HT1080 (cell line): ENCODE data around the gene PIP5KL1. TPM values are rescaled to one million over a fixed set of nuclear protein-coding genes. Genes with fewer than 3 reads are reported as not detected.

Experiments used
- DNase-seq: peaks from one replicate; pipeline ENCODE4 v3.0.0-alpha.2; 2015; ENCODE audit warnings: low read depth
- total RNA-seq: library from RNA; depleted of rRNA; stranded (reverse); fragments of >200 nt; shearing (Covaris generic); gene quantifications from 2 replicates; pipeline ENCODE4 v1.2.3, GENCODE V29; 2014

The PIP5KL1 gene
- total RNA-seq, 1 experiment from 2014 or later, result 0.98 TPM

DNA sequence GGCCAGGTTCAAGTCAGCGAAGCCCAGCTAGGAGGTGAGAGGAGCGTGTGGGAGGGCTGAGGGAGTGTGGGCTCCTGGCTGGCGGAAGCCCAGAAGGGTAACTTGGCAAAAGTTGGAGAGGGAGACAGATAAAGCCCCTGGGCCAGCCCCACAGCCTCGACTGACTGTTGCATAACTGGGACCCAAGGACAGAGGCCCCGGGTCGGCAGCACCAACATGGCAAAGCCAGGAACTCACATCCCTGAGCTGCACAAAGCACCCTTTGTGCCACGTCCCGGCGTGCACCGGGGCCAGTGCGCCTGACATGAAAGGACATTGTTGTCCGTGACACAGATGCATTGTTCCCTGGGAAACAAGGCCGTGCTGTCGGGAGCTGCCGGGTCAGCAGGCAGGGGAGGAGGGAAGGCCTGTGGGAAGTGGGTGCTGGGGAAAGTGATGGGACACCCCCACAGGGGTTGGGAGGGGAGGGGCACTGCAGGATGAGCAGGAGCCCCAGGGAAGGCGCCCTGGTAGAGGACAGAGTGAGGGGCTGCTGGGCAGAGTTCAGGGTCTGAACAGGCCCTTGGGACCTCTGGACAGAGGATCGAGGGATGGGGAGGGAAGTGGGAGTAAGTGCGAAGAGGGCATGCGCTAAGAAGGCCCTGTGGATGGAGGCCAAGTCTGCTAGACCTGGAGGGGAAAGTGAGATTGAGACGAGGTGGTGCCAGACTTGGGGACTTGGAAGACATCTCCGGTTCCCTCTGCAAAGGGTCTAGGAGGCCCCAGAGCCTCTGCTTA lies 20.1 kb upstream of the PIP5KL1 start:
- DNase-seq, result no peak

DNA sequence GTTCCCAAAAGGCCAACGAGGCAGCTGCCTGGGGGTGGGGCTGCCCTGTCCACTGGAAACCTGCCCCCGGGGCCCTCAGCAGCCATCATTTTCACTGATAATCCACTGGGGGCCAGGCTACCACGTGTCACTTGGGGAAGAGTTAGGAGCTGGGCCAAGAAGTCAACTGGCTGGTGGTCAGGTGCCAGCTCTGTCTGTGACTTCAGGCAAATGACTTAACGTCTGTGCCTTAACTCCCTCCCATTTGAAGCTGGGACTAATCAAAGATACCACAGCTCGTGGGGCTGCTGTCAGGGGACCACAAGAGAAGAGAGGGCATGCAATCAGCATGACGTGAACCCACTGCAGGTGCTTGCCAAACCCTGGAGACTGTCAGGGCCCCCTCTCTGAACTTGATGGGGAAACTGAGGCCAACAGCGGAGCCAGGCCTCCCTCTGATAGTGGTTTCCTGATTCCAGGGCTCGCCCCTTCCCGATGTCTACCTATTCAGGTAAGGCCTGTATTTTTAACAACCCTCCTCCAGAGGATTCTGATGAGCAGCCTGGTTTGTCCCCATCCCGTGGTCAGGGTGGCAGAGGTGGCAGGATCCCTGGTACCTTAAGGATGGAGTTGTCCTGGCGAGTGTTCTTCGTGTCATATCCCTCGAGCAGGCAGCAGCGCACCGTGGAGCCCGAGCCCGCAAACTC lies 19.4 kb upstream of the PIP5KL1 start:
- no peak for DNase-seq

GRCh38 chr9:127947841-127948710 lies 17.5 kb upstream of the PIP5KL1 start:
- DNase-seq, result no peak

DNA sequence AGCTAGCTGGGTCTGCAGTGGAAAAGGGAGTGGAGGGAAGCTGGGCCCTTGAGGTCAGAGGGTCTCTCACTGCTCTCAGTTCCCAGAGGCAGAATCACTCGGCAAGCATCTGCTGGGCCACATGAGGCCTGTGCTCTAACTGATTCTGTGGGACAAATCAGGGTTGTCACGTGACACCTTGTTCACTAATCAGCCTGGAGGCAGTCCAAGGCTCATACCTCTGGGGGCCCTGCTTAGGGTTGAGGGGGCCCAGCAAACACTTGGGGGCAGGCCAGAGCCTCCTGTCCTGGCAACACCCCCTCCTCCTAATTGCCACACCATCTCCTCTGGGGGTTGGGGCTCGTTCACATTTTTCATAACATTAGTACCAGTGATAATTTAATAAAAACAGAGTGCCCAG lies 16.2 kb upstream of the PIP5KL1 start:
- no peak for DNase-seq

- no peak for DNase-seq
These were observed 15.4 kb upstream of the PIP5KL1 start for GRCh38 chr9:127945942-127946341.

- no peak for DNase-seq
These were observed 14.8 kb upstream of the PIP5KL1 start for GRCh38 chr9:127945338-127945737.

GRCh38 chr9:127944586-127945218 lies 14.1 kb upstream of the PIP5KL1 start:
- DNase-seq, result no peak

GRCh38 chr9:127943731-127944144 lies 13.2 kb upstream of the PIP5KL1 start:
- DNase-seq, result peak; percentile 64

DNA sequence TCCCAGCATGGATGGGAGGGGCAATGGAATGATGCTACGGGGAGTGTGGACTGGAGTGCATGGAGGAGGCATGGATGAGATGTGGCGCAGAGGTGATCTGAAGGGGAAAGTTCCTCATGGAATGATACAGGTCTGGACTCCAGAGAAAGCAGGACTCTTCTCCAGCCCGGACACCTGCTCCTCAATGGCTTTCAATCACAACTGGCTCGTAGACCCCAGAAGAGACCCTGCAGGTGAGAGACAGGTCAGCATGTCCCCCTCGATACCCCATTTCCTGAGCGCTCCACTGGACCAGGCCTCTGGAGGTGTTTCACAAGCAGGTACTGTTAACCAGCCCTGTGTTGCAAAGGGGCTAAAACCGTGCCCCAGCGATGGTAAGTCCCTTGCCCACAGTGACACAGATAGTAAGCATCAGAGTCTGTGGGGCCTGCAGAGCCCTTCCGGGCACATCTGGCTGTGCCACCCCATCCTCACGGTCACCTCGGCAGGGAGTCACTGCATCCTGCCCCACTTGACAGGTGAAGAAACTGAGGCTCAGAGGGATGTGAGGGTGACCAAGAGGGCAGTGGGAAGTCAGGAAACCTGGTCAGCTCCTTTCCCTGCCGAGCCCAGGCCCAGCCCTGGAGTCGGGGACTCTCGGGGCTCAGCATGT lies 12.6 kb upstream of the PIP5KL1 start:
- DNase-seq, result no peak

DNA sequence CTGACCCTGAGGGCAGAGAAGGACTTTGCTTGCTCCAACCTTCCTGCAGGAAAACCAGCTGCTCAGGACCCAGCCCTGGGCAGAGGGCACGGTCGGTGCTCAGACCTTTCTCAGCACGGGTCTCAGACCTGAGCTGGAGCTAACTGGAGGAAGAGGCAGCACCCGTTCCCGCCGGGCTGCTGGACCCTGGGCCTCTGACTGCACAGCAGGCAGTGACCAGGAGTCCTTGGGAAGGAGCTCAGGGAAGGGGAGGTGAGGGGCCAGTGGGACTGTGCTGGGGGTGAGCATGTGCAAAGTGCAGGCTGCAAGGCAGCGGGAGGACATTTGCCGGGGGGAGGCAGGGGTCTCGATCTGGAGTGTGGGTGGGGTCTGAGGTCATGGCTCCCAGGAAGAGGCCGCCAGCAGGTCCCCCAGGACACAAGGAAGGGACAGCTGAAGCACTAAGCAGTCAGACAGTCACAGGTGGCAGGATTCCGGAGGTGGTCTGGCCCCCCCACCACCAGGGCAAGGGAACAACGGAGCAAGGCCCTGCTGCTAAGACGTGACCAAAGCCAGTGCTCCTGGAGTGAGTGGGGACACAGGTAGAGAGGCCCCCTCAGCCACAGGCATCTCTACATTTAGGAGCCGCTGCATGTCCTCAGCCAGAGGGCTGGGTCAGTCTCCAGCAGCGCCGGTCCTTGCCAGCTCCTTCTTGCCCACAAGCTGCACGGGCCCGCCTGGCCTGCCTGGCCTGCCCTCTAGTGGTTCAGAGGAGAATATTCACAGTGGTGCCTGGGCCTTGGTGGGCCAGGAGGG lies 11.8 kb upstream of the PIP5KL1 start:
- DNase-seq, result peak; percentile 35

- DNase-seq, result no peak
These were observed 11.3 kb upstream of the PIP5KL1 start for GRCh38 chr9:127941961-127942215.

GRCh38 chr9:127941062-127941960 lies 10.7 kb upstream of the PIP5KL1 start:
- DNase-seq, result no peak

- DNase-seq, result no peak
These were observed 10.0 kb upstream of the PIP5KL1 start for GRCh38 chr9:127940593-127940992.

- no peak for DNase-seq
These were observed 7.7 kb upstream of the PIP5KL1 start for GRCh38 chr9:127938298-127938690.

GRCh38 chr9:127937388-127938297 lies 7.1 kb upstream of the PIP5KL1 start, which contains the start of gene DPM2:
Gene DPM2, minus strand, starts transcription at chr9:127937854. Its CDS starts 34 bp downstream, at chr9:127937820.
- DNase-seq, result peak; percentile 83

DNA sequence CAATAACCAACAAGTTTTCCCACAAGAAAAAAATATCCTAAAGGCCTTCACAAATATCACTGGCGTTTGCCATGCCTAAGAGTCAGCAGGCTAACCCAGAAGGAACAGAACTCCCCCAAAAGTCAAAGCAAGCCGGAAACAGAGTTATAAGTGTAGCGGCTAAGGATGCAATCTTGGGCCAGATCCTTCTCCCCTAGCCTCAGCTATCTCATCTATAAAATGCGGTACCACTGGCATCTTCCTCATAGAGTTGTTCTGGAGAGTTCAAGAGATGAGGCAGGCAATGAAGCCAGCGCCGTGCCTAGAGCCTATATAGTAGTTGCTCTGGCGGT lies 6.4 kb upstream of the PIP5KL1 start:
- DNase-seq, result no peak

DNA sequence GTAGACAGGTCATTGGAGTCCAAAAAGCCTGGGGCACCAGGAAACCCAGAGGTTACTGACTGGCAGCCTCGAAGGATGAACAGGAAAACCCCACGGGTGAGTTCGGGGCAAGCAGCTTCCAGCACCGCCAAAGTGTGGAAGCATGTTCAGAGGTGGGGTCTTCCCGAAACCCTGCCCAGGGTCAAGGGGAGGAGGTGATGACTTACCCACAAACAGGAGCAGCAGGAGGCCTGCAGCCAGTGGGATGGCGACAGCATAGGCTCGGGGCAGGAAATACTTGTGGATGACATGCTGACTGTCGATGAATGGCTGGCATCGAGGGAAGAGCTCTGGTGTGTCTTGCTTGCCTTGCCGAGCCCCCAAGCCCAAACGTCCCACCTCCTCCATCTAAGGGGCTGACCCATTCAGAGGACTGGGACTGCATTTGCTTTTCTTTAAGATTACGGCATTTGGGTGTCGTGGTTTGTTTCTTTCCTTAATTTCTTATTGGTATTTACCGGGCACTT lies 5.8 kb upstream of the PIP5KL1 start:
- DNase-seq, result no peak

GRCh38 chr9:127935765-127936221 lies 5.2 kb upstream of the PIP5KL1 start:
- no peak for DNase-seq
